NB4 (cell line): Measurements from ENCODE around the gene XPA.

Experiments
- DNase-seq: peaks from one replicate; pipeline ENCODE4 v3.0.0; 2010; ENCODE audit warnings: low read depth
- H3K4me3 ChIP-seq: one replicate; pipeline ENCODE4 v1.5.1; 2011; ENCODE audit warnings: mild to moderate bottlenecking, low read depth, low read length, moderate library complexity
- MYC ChIP-seq: IDR thresholded peaks from 2 replicates; pipeline ENCODE4 v1.6.1; 2011; ENCODE audit warnings: low read depth, low read length
- POLR2A ChIP-seq: IDR thresholded peaks from 2 replicates; pipeline ENCODE4 v1.6.1; 2011; ENCODE audit warnings: mild to moderate bottlenecking; ENCODE audit not compliant: insufficient read length; ENCODE audit errors: extremely low read depth
- TF ChIP-seq, protein P1 (sequence below): IDR thresholded peaks from 2 replicates; pipeline ENCODE4 v1.6.1; 2011; ENCODE audit warnings: low read depth, low read length
- TF ChIP-seq, protein P2 (sequence below): IDR thresholded peaks from one replicate; pipeline ENCODE4 v1.5.1; 2012; ENCODE audit warnings: low read depth, low read length

Gene XPA

DNA sequence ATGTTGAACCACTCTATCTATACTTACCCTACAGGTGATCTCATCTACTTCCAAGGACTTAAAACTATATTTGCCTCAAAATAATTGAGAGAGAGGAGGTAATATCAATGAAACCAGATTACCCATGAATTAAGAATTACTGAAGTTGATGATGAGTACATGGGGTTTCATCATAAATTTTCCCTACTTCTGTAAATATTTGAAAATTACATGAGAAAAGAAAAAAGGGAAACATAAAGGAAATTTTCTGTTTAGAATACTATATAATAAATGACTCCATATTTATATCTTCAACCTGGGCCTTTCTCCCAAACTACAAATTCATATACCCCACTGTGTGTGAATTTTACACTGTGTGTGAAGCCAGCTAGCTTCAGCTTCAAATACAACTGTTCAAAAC is 66.5 kb downstream of the XPA start:
- H3K4me3 ChIP-seq, result no peak overlapping the region
- no peak for DNase-seq
- no peak for TF ChIP-seq MYC
- TF ChIP-seq, protein P1, sequence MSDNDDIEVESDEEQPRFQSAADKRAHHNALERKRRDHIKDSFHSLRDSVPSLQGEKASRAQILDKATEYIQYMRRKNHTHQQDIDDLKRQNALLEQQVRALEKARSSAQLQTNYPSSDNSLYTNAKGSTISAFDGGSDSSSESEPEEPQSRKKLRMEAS, result no peak
- TF ChIP-seq POLR2A, result no peak
- TF ChIP-seq, protein P2, sequence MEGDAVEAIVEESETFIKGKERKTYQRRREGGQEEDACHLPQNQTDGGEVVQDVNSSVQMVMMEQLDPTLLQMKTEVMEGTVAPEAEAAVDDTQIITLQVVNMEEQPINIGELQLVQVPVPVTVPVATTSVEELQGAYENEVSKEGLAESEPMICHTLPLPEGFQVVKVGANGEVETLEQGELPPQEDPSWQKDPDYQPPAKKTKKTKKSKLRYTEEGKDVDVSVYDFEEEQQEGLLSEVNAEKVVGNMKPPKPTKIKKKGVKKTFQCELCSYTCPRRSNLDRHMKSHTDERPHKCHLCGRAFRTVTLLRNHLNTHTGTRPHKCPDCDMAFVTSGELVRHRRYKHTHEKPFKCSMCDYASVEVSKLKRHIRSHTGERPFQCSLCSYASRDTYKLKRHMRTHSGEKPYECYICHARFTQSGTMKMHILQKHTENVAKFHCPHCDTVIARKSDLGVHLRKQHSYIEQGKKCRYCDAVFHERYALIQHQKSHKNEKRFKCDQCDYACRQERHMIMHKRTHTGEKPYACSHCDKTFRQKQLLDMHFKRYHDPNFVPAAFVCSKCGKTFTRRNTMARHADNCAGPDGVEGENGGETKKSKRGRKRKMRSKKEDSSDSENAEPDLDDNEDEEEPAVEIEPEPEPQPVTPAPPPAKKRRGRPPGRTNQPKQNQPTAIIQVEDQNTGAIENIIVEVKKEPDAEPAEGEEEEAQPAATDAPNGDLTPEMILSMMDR, result no peak

DNA sequence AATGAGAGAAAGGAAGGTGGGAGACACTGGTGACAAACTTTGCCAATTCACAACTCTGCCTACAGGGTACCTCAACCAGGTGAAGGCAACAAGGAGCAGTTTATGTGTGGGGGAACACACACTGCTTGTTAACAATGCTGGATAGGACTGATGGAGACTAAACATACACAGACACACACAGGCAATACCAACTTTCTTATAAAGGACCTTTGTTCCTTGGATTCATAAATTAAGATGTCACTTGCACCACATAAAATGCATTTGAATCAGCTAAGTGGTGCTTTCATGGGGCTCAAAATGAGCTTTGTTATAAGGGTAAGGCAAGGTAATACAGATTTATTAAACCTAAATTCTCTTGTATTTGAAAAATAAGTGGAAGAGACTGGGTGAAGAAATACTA is 68.0 kb downstream of the XPA start:
- no peak for DNase-seq
- no peak overlapping the region for H3K4me3 ChIP-seq
- TF ChIP-seq, protein P2, result no peak
- no peak for TF ChIP-seq MYC
- no peak for TF ChIP-seq POLR2A
- TF ChIP-seq, protein P1, result no peak

DNA sequence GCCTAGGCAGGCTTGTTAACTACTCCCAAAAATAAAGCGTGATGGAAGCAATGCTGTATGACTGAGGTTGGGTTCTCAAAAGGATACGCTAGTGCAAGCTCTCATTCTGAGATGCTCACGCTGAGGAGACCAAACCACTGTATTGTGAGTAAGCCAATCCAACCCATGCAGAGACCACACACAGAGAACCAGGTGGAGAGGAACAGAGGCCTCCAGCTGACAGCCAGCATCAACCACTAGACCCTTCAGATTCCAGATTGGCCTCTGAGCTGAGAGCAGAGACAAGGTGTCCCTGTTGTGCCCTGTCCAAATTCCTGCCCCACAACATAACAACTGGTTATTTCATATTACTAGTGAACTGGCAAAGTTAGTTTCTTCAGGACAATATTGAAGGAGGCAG is 68.5 kb downstream of the XPA start:
- no peak overlapping the region for H3K4me3 ChIP-seq
- TF ChIP-seq MYC, result no peak
- TF ChIP-seq, protein P1, result no peak
- TF ChIP-seq, protein P2, result no peak
- TF ChIP-seq POLR2A, result no peak
- DNase-seq, result no peak

DNA sequence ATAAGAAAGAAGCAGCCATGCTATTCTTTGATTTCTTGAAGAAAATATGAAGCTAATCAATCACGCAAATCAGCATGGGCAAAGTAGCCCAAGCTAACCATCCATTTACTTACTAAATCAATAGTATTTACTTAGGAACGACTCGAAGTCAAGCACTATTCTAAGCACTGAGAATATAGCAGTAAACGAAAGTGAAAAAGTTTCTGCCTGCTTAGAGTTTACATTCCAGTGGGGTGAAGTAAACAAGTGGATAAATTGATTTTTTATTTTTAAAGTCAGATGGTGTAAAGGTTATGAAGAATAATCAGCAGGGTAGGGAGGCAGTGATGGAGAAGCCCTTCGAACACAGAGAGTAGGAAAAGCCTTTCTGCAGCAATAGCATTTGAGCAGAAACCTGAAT is 69.5 kb downstream of the XPA start:
- H3K4me3 ChIP-seq, result no peak overlapping the region
- TF ChIP-seq, protein P1, result no peak
- TF ChIP-seq, protein P2, result no peak
- TF ChIP-seq MYC (no peak), POLR2A (no peak)
- no peak for DNase-seq

DNA sequence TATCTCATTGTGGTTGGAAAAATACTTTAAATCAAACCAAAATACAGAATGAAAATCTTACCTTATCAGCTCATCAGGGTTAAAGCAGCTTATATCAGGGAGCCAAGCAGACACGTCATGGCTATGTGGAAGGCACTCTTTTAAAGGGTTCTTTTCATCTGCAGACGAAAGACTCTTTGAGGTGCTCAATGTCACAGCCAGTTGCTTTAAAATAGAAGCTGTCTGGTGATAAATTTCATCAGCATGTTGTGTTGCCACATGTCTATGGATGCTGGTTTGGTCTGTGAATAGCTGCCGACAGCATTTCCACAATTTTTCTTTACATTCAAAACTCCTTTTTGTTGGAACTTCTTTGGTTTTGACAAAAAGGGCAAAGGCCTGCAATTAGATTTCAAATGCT is 71.5 kb downstream of the XPA start:
- no peak overlapping the region for H3K4me3 ChIP-seq
- TF ChIP-seq POLR2A (no peak), MYC (no peak)
- TF ChIP-seq, protein P2, result no peak
- TF ChIP-seq, protein P1, result no peak
- DNase-seq, result no peak
